ENCODE results near the gene HOXB4.

DNA sequence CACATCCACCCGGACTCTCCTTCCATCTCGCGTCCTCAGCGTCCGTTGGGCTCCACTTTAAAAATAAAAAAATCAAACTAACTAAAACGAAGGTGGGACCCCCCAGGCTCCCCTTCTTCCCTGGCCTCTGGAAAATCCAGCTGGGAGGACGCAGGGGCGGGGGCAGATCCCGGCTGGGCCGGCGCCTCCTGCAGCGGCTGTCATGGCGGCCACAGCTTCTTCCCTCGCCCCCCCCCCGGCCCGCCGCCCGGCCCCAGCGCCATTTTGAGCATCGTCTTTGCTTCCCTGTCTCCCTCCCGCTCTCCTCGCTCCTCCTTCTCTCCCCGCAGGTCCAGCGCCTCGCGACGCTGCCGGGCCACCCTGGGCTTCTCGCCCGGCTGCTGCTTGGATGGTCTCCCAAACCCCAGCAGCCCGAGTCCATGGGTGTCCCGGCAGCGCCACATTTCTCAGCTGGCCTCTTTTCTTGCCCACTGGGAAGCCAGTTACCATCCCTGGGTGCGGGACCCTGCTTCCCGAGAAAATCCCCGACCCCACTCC is 36.5 kb downstream of the HOXB4 start:
- no peak for TF ChIP-seq YY1 (IDR thresholded peaks at IDR 0.05; ENCODE audit: extremely low read depth, insufficient replicate concordance, low read depth, low read length)
- TF ChIP-seq, protein P1, sequence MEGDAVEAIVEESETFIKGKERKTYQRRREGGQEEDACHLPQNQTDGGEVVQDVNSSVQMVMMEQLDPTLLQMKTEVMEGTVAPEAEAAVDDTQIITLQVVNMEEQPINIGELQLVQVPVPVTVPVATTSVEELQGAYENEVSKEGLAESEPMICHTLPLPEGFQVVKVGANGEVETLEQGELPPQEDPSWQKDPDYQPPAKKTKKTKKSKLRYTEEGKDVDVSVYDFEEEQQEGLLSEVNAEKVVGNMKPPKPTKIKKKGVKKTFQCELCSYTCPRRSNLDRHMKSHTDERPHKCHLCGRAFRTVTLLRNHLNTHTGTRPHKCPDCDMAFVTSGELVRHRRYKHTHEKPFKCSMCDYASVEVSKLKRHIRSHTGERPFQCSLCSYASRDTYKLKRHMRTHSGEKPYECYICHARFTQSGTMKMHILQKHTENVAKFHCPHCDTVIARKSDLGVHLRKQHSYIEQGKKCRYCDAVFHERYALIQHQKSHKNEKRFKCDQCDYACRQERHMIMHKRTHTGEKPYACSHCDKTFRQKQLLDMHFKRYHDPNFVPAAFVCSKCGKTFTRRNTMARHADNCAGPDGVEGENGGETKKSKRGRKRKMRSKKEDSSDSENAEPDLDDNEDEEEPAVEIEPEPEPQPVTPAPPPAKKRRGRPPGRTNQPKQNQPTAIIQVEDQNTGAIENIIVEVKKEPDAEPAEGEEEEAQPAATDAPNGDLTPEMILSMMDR (IDR thresholded peaks at IDR 0.05 in 2 of 3, conservative IDR thresholded peaks at IDR 0.05 in 1 of 3; ENCODE audit: borderline replicate concordance in 1 of 3, insufficient read depth in 1 of 3, low read depth in 2 of 3, low read length in 2 of 3), result no peak
- no peak for TF ChIP-seq EZH2 (IDR thresholded peaks at IDR 0.05)
- no peak for TF ChIP-seq POLR2A (IDR thresholded peaks at IDR 0.05; ENCODE audit: borderline replicate concordance, extremely low read depth, insufficient read depth, insufficient read length)
- no peak for TF ChIP-seq JUND (IDR thresholded peaks at IDR 0.05)
- TF ChIP-seq, protein P2, sequence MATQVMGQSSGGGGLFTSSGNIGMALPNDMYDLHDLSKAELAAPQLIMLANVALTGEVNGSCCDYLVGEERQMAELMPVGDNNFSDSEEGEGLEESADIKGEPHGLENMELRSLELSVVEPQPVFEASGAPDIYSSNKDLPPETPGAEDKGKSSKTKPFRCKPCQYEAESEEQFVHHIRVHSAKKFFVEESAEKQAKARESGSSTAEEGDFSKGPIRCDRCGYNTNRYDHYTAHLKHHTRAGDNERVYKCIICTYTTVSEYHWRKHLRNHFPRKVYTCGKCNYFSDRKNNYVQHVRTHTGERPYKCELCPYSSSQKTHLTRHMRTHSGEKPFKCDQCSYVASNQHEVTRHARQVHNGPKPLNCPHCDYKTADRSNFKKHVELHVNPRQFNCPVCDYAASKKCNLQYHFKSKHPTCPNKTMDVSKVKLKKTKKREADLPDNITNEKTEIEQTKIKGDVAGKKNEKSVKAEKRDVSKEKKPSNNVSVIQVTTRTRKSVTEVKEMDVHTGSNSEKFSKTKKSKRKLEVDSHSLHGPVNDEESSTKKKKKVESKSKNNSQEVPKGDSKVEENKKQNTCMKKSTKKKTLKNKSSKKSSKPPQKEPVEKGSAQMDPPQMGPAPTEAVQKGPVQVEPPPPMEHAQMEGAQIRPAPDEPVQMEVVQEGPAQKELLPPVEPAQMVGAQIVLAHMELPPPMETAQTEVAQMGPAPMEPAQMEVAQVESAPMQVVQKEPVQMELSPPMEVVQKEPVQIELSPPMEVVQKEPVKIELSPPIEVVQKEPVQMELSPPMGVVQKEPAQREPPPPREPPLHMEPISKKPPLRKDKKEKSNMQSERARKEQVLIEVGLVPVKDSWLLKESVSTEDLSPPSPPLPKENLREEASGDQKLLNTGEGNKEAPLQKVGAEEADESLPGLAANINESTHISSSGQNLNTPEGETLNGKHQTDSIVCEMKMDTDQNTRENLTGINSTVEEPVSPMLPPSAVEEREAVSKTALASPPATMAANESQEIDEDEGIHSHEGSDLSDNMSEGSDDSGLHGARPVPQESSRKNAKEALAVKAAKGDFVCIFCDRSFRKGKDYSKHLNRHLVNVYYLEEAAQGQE (IDR thresholded peaks at IDR 0.05; ENCODE audit: low read depth), result no peak
